Measurements from ENCODE around the gene AQP2.

Gene AQP2

GRCh38 chr12:49920241-49920914 is 30.2 kb upstream of the AQP2 start:
- DNase-seq (ENCODE audit: low read depth), result no peak

GRCh38 chr12:49920915-49921286 is 29.6 kb upstream of the AQP2 start:
- DNase-seq (ENCODE audit: low read depth), result no peak

- no peak for DNase-seq (ENCODE audit: low read depth)
Observed at GRCh38 chr12:49921299-49921698, 29.2 kb upstream of the AQP2 start.

- DNase-seq (ENCODE audit: low read depth), result no peak
Observed at GRCh38 chr12:49921936-49922335, 28.6 kb upstream of the AQP2 start.

- DNase-seq (ENCODE audit: low read depth), result no peak
Observed at GRCh38 chr12:49922349-49923034, 28.0 kb upstream of the AQP2 start.

- DNase-seq (ENCODE audit: low read depth), result no peak
Observed at GRCh38 chr12:49923035-49923644, 27.4 kb upstream of the AQP2 start.

GRCh38 chr12:49923880-49924556 is 26.5 kb upstream of the AQP2 start:
- no peak for DNase-seq (ENCODE audit: low read depth)

- no peak for DNase-seq (ENCODE audit: low read depth)
Observed at GRCh38 chr12:49924628-49925246, 25.8 kb upstream of the AQP2 start.

- DNase-seq (ENCODE audit: low read depth), result no peak
Observed at GRCh38 chr12:49925433-49926204, 24.9 kb upstream of the AQP2 start.

GRCh38 chr12:49928471-49928870 is 22.1 kb upstream of the AQP2 start:
- no peak for DNase-seq (ENCODE audit: low read depth)

GRCh38 chr12:49929581-49929980 is 21.0 kb upstream of the AQP2 start:
- no peak for DNase-seq (ENCODE audit: low read depth)

- DNase-seq (ENCODE audit: low read depth), result no peak
Observed at GRCh38 chr12:49930515-49931288, 19.8 kb upstream of the AQP2 start.

GRCh38 chr12:49932023-49932422 is 18.5 kb upstream of the AQP2 start:
- DNase-seq (ENCODE audit: low read depth), result no peak

- DNase-seq (ENCODE audit: low read depth), result no peak
Observed at GRCh38 chr12:49932533-49933130, 17.9 kb upstream of the AQP2 start.

GRCh38 chr12:49933796-49934195 is 16.7 kb upstream of the AQP2 start:
- DNase-seq (ENCODE audit: low read depth), result no peak

- no peak for DNase-seq (ENCODE audit: low read depth)
Observed at GRCh38 chr12:49934505-49934904, 16.0 kb upstream of the AQP2 start.

- no peak for DNase-seq (ENCODE audit: low read depth)
Observed at GRCh38 chr12:49936925-49937324, 13.6 kb upstream of the AQP2 start.

GRCh38 chr12:49937639-49938300 is 12.8 kb upstream of the AQP2 start:
- no peak for DNase-seq (ENCODE audit: low read depth)

- DNase-seq (ENCODE audit: low read depth), result no peak
Observed at GRCh38 chr12:49939307-49939706, 11.2 kb upstream of the AQP2 start.

- no peak for DNase-seq (ENCODE audit: low read depth)
Observed at GRCh38 chr12:49939707-49940106, 10.8 kb upstream of the AQP2 start.

All from stimulated activated CD8-positive, alpha-beta memory T cell treated with anti-CD3 and anti-CD28 coated beads, Interleukin-12 subunit alpha, Interleukin-12 subunit beta, amount 100 ng/mL, for 4 hours (primary cell).